Fibroblast of mammary gland (primary cell): Measurements from ENCODE around the gene SLC25A30.

Experiments used
- DNase-seq: peaks from one replicate; pipeline ENCODE4 v3.0.0-alpha.2; 2010; ENCODE audit warnings: low read depth
- H3K4me3 ChIP-seq: 2 replicates; pipeline ENCODE4 v1.5.1; 2011; ENCODE audit warnings: low read depth, mild to moderate bottlenecking, low read length, moderate library complexity; ENCODE audit not compliant: control insufficient read depth
- CTCF ChIP-seq: conservative IDR thresholded peaks from 2 replicates; pipeline ENCODE4 v1.5.1; 2011; ENCODE audit warnings: low read depth, low read length, inconsistent platforms; ENCODE audit not compliant: control insufficient read depth, insufficient read depth

The SLC25A30 gene

GRCh38 chr13:45417790-45418534, at the start of gene SLC25A30:
Gene SLC25A30 (minus strand): TSS chr13:45418373. CDS start chr13:45411425, 6,948 bp downstream.
- DNase-seq: peak; percentile 80
- H3K4me3 ChIP-seq: peak within 1 kb of the TSS; percentile 78
- no peak for TF ChIP-seq CTCF

GRCh38 chr13:45466359-45466758, 48.2 kb upstream of the SLC25A30 start:
- no peak for DNase-seq
- TF ChIP-seq CTCF: no peak
- H3K4me3 ChIP-seq: peak overlapping the region; percentile 89

- peak within 1 kb of the TSS; percentile 89 for H3K4me3 ChIP-seq
- DNase-seq: peak; percentile 96
- peak; percentile 40 for TF ChIP-seq CTCF
Observed at GRCh38 chr13:45464687-45465453, 46.7 kb upstream of the SLC25A30 start, which contains the start of gene COG3. Gene COG3 (plus strand): TSS chr13:45464939. CDS start chr13:45465037, 98 bp downstream.

- H3K4me3 ChIP-seq: peak overlapping the region; percentile 89
- no peak for DNase-seq
- TF ChIP-seq CTCF: no peak
Observed at GRCh38 chr13:45464141-45464686, 46.0 kb upstream of the SLC25A30 start.

GRCh38 chr13:45456196-45456972, 38.2 kb upstream of the SLC25A30 start:
- DNase-seq: peak; percentile 58
- H3K4me3 ChIP-seq: no peak overlapping the region
- TF ChIP-seq CTCF: no peak

GRCh38 chr13:45454204-45454603, 36.0 kb upstream of the SLC25A30 start:
- H3K4me3 ChIP-seq: no peak overlapping the region
- no peak for DNase-seq
- no peak for TF ChIP-seq CTCF
